GM13977 (cell line): Measurements from ENCODE around the gene PARD3.

Experiments
- DNase-seq: peaks from one replicate; pipeline ENCODE4 v3.0.0; 2012; ENCODE audit warnings: low spot score
- in situ Hi-C: fragments of 300-500 bp; cut with MboI; formaldehyde crosslinking; loops from one replicate; pipeline ENCODE4 v1.12.0; 2022; ENCODE audit warnings: low sequenced_read_pairs, low pct_unique_long_range_greater_than_20kb, mixed read lengths, inconsistent platforms; ENCODE audit not compliant: unreplicated experiment
- TF ChIP-seq, protein P1 (sequence below): IDR thresholded peaks from 2 replicates; pipeline ENCODE4 v1.5.1; 2012; ENCODE audit warnings: mild to moderate bottlenecking, control low read depth; ENCODE audit not compliant: insufficient read depth; ENCODE audit errors: extremely low read depth, missing control alignments

Gene PARD3

GRCh38 chr10:34723750-34724149 is 91.3 kb downstream of the PARD3 start:
- TF ChIP-seq, protein P1, sequence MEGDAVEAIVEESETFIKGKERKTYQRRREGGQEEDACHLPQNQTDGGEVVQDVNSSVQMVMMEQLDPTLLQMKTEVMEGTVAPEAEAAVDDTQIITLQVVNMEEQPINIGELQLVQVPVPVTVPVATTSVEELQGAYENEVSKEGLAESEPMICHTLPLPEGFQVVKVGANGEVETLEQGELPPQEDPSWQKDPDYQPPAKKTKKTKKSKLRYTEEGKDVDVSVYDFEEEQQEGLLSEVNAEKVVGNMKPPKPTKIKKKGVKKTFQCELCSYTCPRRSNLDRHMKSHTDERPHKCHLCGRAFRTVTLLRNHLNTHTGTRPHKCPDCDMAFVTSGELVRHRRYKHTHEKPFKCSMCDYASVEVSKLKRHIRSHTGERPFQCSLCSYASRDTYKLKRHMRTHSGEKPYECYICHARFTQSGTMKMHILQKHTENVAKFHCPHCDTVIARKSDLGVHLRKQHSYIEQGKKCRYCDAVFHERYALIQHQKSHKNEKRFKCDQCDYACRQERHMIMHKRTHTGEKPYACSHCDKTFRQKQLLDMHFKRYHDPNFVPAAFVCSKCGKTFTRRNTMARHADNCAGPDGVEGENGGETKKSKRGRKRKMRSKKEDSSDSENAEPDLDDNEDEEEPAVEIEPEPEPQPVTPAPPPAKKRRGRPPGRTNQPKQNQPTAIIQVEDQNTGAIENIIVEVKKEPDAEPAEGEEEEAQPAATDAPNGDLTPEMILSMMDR: peak; percentile 53
- in situ Hi-C loops: no loop called here
- DNase-seq: peak; percentile 39

GRCh38 chr10:34722404-34722803 is 92.7 kb downstream of the PARD3 start:
- TF ChIP-seq, protein P1: no peak
- in situ Hi-C loops: no loop called here
- DNase-seq: no peak

DNA sequence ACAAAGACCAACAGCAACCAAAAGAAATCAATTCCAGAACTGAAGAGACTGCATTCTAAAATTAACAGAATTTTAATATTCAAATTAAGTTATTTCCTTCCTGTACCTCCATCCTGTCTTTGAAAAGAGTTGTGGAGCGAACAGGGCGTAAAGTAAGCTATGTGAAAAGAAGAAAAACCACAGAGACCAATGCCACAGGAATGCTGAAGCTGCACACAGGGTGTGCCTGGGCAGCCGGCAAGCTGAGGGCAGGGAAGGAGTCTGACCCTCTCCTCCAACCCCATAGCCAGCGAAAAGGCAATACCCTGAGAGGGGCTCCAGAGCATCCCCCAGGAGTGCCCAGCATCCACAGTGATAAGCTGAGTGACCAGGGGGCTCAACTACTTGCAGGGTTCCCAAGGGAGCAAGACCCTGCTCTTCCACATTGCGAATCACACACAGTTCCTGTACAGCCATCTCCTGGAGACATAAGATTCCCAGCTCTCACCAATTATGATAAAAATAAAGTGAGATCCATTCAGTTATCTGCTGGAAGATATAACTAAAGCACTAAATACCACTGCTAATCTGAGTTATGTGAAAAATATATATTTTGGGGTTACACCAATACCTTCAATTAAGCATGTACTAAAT is 93.8 kb downstream of the PARD3 start:
- DNase-seq: no peak
- TF ChIP-seq, protein P1: no peak
- in situ Hi-C loops: no loop called here

- DNase-seq: no peak
- in situ Hi-C loops: no loop called here
- TF ChIP-seq, protein P1: no peak
Measured at GRCh38 chr10:34719746-34720145, 95.3 kb downstream of the PARD3 start.

DNA sequence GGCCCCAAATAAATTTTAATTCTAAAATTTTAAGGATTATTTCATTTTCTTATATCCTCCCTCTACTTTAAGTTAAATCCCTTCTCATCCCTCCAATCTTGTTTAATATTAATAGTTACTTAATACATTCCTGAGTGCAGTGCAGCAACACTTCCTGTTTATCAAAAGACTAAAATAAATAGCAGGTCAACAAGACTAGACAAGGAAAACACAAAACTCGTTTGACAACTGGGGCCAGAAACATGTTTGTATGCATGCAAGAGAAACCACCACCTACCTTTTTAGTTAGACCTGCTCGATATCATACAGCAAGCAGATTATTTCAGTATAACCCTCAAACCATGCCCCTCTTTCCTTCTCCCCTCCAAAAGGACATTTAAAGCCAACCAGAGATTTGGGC is 95.8 kb downstream of the PARD3 start:
- no peak for DNase-seq
- TF ChIP-seq, protein P1: no peak
- in situ Hi-C loops: no loop called here

GRCh38 chr10:34717429-34717828 is 97.7 kb downstream of the PARD3 start:
- no peak for DNase-seq
- in situ Hi-C loops: no loop called here
- TF ChIP-seq, protein P1: no peak
